Activated T-helper 9 cell treated with anti-CD3 and anti-CD28 coated beads, Interleukin-2, amount 50 U/mL, for 16 hours (primary cell): ENCODE results near the gene KDSR.

Experiments
- DNase-seq: peaks from one replicate; pipeline ENCODE4 v3.0.0-alpha.2; 2020; ENCODE audit warnings: low read depth

KDSR gene

GRCh38 chr18:63321291-63321690 is 45.7 kb downstream of the KDSR start:
- no peak for DNase-seq

- no peak for DNase-seq
Observed at GRCh38 chr18:63320975-63321265, 46.1 kb downstream of the KDSR start.

- peak; percentile 80 for DNase-seq
Observed at GRCh38 chr18:63320123-63320974, 46.7 kb downstream of the KDSR start.

GRCh38 chr18:63319383-63320122 is 47.5 kb downstream of the KDSR start, which contains the start of gene BCL2:
Gene BCL2 (minus strand): TSS chr18:63319769.
- DNase-seq, result no peak

- no peak for DNase-seq
Observed at GRCh38 chr18:63318889-63319382, 48.1 kb downstream of the KDSR start.

- peak; percentile 79 for DNase-seq
Observed at GRCh38 chr18:63317982-63318888, 48.8 kb downstream of the KDSR start.

GRCh38 chr18:63317556-63317946 is 49.5 kb downstream of the KDSR start:
- no peak for DNase-seq

- no peak for DNase-seq
Observed at GRCh38 chr18:63316612-63317555, 50.1 kb downstream of the KDSR start.

GRCh38 chr18:63315876-63316275 is 51.1 kb downstream of the KDSR start:
- no peak for DNase-seq

GRCh38 chr18:63315131-63315662 is 51.8 kb downstream of the KDSR start:
- no peak for DNase-seq

GRCh38 chr18:63314062-63314790 is 52.8 kb downstream of the KDSR start:
- DNase-seq, result no peak

- no peak for DNase-seq
Observed at GRCh38 chr18:63313396-63313917, 53.5 kb downstream of the KDSR start.

- no peak for DNase-seq
Observed at GRCh38 chr18:63312737-63313395, 54.1 kb downstream of the KDSR start.

- DNase-seq, result no peak
Observed at GRCh38 chr18:63312019-63312409, 55.0 kb downstream of the KDSR start.

GRCh38 chr18:63311118-63312018 is 55.6 kb downstream of the KDSR start:
- no peak for DNase-seq

- no peak for DNase-seq
Observed at GRCh38 chr18:63309422-63309821, 57.6 kb downstream of the KDSR start.

GRCh38 chr18:63307551-63308200 is 59.3 kb downstream of the KDSR start:
- no peak for DNase-seq
